Activated naive CD8-positive, alpha-beta T cell (primary cell): ENCODE data around the gene BCL11B.
A peak's percentile ranks its signal among the peaks of the same experiment; 100 is the strongest.

ENCODE experiments used
- H3K27ac Mint-ChIP-seq: one replicate; pipeline ENCODE4 v1.8.0; 2021; ENCODE audit warnings: mixed read lengths
- H3K27me3 Mint-ChIP-seq: one replicate; pipeline ENCODE4 v1.8.0; 2021; ENCODE audit warnings: mixed read lengths
- H3K36me3 Mint-ChIP-seq: one replicate; pipeline ENCODE4 v1.8.0; 2021; ENCODE audit warnings: mixed read lengths
- H3K4me1 Mint-ChIP-seq: one replicate; pipeline ENCODE4 v1.8.0; 2021; ENCODE audit warnings: low read depth, mixed read lengths
- H3K4me3 Mint-ChIP-seq: one replicate; pipeline ENCODE4 v1.8.0; 2021; ENCODE audit warnings: mild to moderate bottlenecking, mixed read lengths
- H3K9me3 Mint-ChIP-seq: one replicate; pipeline ENCODE4 v1.8.0; 2021; ENCODE audit warnings: low read depth, mixed read lengths

BCL11B gene

DNA sequence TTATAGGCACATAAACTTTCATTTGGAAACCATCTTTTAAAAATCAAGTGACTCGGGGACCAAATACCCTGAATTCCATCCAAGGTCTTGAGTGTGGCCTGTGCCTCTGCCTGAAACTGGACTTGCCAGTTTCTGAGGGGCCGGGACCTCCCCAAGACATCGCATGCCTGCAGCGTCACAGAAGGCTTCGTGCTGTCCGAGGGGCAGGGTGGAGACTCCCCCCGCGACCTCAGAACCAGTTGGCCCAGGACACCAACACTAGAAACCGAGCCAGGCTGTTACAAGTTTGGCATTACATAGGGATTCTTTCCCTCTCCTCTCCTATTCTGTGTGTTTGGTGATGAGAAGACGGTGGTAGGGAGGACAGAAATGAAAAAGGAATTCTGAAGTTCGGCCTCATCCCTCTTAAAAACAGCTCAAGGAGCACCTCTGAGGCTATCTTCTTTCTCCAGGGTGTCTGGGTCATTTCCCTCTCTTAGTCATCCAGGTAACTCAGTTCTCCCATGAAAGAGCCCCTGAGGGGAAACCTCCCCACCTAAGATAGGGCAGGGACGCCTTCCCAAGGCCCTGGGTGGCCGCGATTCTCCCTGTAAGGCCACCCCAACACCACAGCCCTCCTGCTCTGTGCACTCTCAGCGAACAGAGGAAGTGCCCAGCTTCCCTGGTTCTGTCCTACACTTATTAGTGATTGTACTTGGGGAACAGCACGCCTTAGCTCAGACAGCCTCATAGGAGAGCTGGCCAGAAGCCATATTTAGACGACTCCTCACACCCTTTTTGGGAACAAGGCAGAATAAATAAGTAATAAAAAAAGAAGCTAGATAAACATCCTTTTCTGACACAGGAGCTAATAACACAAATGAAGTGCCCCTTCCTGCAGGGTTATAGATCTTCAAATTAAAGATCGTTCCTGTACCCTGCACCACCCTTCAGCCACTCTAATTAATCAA is 93.8 kb downstream of the BCL11B start:
- H3K36me3 Mint-ChIP-seq: peaks cover 13% of the 10 kb centered on the region
- H3K27ac Mint-ChIP-seq: peak overlapping the region; percentile 100
- H3K4me3 Mint-ChIP-seq: peak overlapping the region; percentile 79
- no peaks in the 10 kb centered on the region for H3K27me3 Mint-ChIP-seq
- H3K9me3 Mint-ChIP-seq: no peaks in the 10 kb centered on the region
- peaks cover 66% of the 10 kb centered on the region for H3K4me1 Mint-ChIP-seq

- Mint-ChIP-seq H3K4me3 (no peak overlapping the region), H3K27me3 (no peaks in the 10 kb centered on the region), H3K4me1 (peaks cover 58% of the 10 kb centered on the region), H3K9me3 (no peaks in the 10 kb centered on the region), H3K27ac (peak overlapping the region; percentile 100), H3K36me3 (peaks cover 13% of the 10 kb centered on the region)
These were observed 94.8 kb downstream of the BCL11B start for GRCh38 chr14:99177046-99177655.

DNA sequence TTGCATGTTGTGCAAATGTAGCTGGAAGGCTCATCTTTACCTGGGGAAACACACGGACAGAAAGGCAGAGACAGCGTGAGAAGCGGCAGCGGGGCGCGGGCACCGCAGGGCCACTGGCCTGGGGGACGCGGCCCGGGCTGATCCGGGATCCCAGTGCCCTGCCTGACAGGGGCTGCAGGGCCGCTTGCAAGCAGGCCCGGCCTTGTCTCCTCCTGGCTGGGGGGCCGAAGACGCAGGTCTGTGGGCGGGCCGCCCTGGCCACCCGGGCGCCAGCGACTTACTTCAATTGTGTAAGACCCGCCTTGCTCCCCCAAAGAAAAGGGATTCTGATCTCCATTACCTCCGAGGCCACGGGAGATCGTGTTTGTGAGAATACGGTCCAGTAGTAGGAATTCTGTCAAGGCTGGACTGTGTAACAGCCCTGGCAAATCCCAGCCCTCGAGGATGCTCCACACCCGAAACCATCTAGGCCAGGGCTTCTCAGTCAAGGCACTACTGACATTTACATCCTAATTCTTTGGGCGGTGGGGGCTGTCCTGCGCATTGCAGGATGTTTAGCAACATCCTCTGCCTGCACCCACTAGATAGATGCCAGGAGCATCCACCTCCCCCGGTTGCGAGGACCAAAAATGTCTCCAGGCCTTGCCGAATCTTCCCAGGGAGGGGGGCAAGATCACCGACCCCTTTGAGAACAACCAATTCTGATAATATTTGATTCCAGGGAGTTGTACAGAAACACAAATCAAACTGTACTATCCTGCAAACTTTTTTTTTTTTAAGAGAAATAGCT is 95.6 kb downstream of the BCL11B start:
- H3K36me3 Mint-ChIP-seq: peaks cover 13% of the 10 kb centered on the region

DNA sequence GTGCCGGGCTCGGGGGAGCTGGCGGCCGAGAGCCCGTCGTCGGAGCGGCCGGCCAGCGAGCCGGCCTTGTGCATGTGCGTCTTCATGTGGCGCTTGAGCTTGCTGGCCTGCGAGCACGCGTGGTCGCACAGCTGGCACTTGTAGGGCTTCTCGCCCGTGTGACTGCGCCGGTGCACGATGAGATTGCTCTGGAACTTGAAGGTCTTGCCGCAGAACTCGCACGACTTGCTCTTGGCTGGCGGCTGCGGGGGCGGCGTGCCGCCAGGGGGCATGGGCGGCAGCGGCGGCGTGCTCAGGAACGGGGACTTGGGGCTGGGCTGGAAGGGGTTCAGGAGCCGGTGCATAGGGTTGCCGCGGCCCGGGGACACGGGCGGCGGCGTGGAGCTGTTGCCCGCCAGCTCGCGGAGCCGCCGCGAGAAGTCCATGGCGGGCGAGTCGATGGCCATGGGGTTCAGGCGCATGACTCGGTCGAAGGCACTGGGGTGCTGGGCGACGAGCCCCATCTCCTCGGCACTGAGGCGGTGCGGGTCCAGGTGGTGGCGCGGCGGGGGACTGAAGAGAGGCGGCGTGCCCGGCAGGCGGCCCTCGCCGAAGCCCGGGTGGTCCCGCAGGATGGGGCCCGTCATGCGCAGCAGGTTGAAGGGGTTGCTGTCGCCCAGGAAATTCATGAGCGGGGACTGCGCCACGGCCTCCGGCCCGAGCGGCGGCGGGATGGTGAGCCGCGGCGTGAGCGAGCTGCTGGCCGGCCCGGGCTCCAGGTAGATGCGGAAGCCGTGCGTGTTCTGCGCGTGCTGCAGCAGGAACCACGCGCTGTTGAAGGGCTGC is 96.5 kb downstream of the BCL11B start:
- Mint-ChIP-seq H3K36me3 (peaks cover 15% of the 10 kb centered on the region), H3K27me3 (no peaks in the 10 kb centered on the region), H3K4me1 (peaks cover 49% of the 10 kb centered on the region), H3K9me3 (no peaks in the 10 kb centered on the region), H3K27ac (no peak overlapping the region), H3K4me3 (no peak overlapping the region)

More for the DNA sequence above, 95.6 kb downstream of the BCL11B start:
- no peaks in the 10 kb centered on the region for H3K27me3 Mint-ChIP-seq
- peak overlapping the region; percentile 100 for H3K27ac Mint-ChIP-seq
- peaks cover 52% of the 10 kb centered on the region for H3K4me1 Mint-ChIP-seq
- H3K4me3 Mint-ChIP-seq: no peak overlapping the region
- H3K9me3 Mint-ChIP-seq: no peaks in the 10 kb centered on the region

DNA sequence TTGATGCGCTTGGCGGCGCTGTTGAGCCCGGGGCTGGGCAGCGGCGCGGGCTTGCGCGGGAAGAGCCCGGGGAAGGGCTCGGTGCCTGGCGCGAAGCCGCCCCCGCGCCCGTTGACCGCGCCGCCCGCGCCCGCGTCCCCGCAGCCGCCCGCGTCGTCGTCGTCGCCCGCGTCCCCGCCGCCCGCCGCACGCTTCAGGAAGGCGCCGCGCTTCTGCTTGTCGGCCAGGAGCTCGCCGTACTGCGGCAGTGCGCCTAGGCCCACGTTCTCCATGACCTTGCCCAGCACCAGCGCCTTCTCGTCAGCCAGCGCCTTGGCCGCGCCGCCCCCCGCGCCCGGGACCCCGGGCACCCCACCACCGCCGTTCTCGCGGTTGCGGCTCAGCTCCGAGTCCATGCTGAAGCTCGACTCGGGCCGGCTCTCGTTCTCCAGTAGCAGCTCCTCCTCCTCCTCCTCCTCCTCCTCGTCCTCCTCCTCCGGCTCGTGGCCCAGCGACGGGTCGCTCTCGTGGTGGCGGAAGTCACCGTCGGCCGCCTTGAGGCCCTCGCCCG is 97.2 kb downstream of the BCL11B start:
- Mint-ChIP-seq H3K27ac (no peak overlapping the region), H3K4me1 (peaks cover 44% of the 10 kb centered on the region), H3K9me3 (no peaks in the 10 kb centered on the region), H3K4me3 (no peak overlapping the region), H3K36me3 (peaks cover 15% of the 10 kb centered on the region), H3K27me3 (no peaks in the 10 kb centered on the region)

DNA sequence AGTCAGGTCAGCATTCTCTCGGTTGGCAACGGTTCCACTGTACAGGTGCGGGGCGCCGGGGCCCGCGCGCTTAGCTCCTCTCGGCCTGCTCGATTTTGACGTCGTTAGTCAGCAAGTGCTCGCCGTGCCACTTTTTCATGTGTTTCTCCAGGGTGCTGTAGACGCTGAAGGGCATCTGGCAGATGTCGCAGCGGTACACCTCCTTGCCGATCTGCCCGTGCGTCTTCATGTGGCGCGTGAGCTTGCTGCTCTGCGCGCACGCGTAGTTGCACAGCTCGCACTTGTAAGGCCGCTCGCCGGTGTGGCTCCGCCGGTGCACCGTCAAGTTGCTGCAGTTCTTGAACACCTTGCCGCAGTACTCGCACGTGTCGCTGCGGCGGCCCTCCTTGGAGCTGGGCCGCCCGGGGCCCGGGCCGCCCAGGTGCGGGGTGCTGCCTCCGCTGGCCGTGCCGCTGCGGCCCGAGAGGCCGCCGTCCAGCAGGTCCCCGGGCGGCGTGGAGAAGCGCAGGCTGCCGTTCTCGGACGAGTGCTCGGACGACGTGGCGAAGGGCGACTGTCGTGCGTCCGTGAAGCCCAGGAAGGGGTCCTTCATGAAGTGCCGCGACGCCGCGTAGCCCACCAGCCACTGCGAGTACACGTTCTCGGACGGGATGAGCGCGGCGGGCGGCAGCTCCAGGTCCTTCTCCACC is 97.8 kb downstream of the BCL11B start:
- Mint-ChIP-seq H3K27ac (no peak overlapping the region), H3K36me3 (peaks cover 13% of the 10 kb centered on the region), H3K9me3 (no peaks in the 10 kb centered on the region)

DNA sequence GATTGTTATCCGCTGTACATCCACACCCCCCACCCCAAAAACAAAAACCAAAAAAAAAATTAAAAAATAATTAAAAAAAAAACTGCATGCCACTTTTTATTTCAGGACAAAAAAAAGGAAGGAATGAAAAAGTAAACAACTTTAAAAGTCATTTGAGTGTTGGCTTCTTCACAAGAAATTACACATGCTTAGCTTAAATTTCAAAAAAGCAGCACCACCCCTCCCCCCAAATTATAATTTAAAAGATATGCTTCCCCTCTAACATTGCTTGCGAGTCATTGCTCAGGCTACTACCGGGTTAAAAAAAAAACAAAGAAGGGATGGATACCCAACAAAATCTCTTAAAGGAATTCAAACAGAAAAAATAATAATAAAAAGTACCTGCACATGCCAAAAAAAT is 98.5 kb downstream of the BCL11B start:
- Mint-ChIP-seq H3K27me3 (no peaks in the 10 kb centered on the region), H3K9me3 (no peaks in the 10 kb centered on the region), H3K27ac (peak overlapping the region; percentile 64), H3K36me3 (peaks cover 13% of the 10 kb centered on the region), H3K4me3 (no peak overlapping the region), H3K4me1 (peaks cover 33% of the 10 kb centered on the region)

More for the DNA sequence above, 97.8 kb downstream of the BCL11B start:
- H3K27me3 Mint-ChIP-seq: no peaks in the 10 kb centered on the region
- H3K4me3 Mint-ChIP-seq: no peak overlapping the region
- peaks cover 38% of the 10 kb centered on the region for H3K4me1 Mint-ChIP-seq

- H3K4me1 Mint-ChIP-seq: peaks cover 33% of the 10 kb centered on the region
- H3K36me3 Mint-ChIP-seq: peaks cover 17% of the 10 kb centered on the region
- H3K27ac Mint-ChIP-seq: peak overlapping the region; percentile 58
- H3K4me3 Mint-ChIP-seq: no peak overlapping the region
- H3K9me3 Mint-ChIP-seq: no peaks in the 10 kb centered on the region
- H3K27me3 Mint-ChIP-seq: no peaks in the 10 kb centered on the region
These were observed 98.9 kb downstream of the BCL11B start for GRCh38 chr14:99173086-99173485.

GRCh38 chr14:99171396-99171795 is 100.6 kb downstream of the BCL11B start:
- Mint-ChIP-seq H3K9me3 (peaks cover 3% of the 10 kb centered on the region), H3K4me3 (no peak overlapping the region), H3K27ac (peak overlapping the region; percentile 47), H3K4me1 (peaks cover 33% of the 10 kb centered on the region), H3K36me3 (peaks cover 17% of the 10 kb centered on the region), H3K27me3 (no peaks in the 10 kb centered on the region)

DNA sequence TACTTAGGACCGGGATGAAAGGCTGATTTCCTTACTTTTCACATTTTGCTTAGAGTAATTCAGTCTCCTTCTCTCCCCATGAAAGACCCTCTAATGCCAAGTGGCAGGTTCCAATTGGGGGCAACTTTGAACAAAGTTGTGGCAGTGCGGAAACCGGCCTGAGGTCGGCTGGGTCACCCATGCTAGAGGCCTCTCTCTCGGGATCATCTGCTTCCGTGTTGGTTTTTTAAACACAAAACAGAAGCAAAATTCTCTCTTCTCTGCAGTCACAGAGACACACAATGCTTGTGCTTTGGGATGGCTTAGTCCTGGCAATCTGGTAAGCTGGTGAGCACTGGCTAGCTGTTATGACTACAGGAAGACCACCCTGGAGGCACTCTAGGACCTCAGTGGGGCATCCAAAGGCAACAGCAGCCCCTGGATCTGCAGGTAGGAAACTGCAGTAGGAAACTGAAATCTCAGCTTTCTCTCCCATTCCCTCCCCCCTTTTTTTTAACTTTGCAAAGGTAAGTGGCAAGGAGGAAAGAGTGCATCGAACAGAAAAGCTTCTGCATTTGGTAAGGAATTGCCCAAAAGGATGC is 102.1 kb downstream of the BCL11B start:
- H3K27ac Mint-ChIP-seq: peak overlapping the region; percentile 54
- H3K36me3 Mint-ChIP-seq: peaks cover 18% of the 10 kb centered on the region
- H3K9me3 Mint-ChIP-seq: peaks cover 5% of the 10 kb centered on the region
- H3K4me3 Mint-ChIP-seq: no peak overlapping the region
- H3K4me1 Mint-ChIP-seq: peaks cover 38% of the 10 kb centered on the region
- no peaks in the 10 kb centered on the region for H3K27me3 Mint-ChIP-seq

GRCh38 chr14:99168330-99168729 is 103.7 kb downstream of the BCL11B start:
- H3K36me3 Mint-ChIP-seq: peaks cover 14% of the 10 kb centered on the region
- peaks cover 7% of the 10 kb centered on the region for H3K9me3 Mint-ChIP-seq
- H3K4me1 Mint-ChIP-seq: peaks cover 43% of the 10 kb centered on the region
- no peak overlapping the region for H3K4me3 Mint-ChIP-seq
- H3K27me3 Mint-ChIP-seq: no peaks in the 10 kb centered on the region
- H3K27ac Mint-ChIP-seq: peak overlapping the region; percentile 86

- Mint-ChIP-seq H3K27me3 (no peaks in the 10 kb centered on the region), H3K4me3 (no peak overlapping the region), H3K4me1 (peaks cover 41% of the 10 kb centered on the region)
These were observed 105.5 kb downstream of the BCL11B start for GRCh38 chr14:99166506-99166905.

DNA sequence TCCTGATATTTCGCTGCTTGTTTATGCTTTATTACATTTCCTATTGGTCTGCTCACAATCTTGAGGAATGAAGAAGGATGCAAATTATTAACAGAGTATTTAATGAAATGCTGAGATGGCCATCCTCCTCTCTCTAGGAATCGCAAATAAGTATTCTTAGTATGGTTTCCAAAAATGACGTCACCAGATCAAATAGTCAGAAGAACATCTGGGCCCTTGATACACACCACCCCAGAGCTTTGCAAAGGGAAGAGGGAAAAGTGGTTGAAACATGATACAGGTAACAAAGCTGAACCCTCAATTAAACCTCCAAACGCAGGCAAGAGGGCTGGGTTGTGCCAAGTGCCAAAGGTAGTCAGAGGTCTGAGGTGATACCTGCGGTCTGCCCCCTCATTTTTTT is 107.3 kb downstream of the BCL11B start:
- Mint-ChIP-seq H3K9me3 (peaks cover 8% of the 10 kb centered on the region), H3K4me3 (no peak overlapping the region), H3K27ac (no peak overlapping the region), H3K4me1 (peaks cover 34% of the 10 kb centered on the region), H3K27me3 (no peaks in the 10 kb centered on the region), H3K36me3 (peaks cover 12% of the 10 kb centered on the region)

More at GRCh38 chr14:99166506-99166905, 105.5 kb downstream of the BCL11B start:
- peaks cover 14% of the 10 kb centered on the region for H3K36me3 Mint-ChIP-seq
- H3K9me3 Mint-ChIP-seq: peaks cover 8% of the 10 kb centered on the region
- H3K27ac Mint-ChIP-seq: peak overlapping the region; percentile 76
